ENCODE data around the gene MACROD2. TPM values are rescaled to one million over a fixed set of nuclear protein-coding genes. Genes with fewer than 3 reads are reported as not detected.

Gene MACROD2
- total RNA-seq, 1 donor from 2014 or later: 2.4 TPM

- no peaks in the 10 kb centered on the region for H3K4me1 Mint-ChIP-seq (ENCODE audit: low read depth, unreplicated experiment)
- Histone ChIP-seq H3K4me3 (ENCODE audit: insufficient read depth, low read depth, low read length) (no peak overlapping the region), H4K20me1 (ENCODE audit: insufficient read depth, low read length) (no peaks in the 10 kb centered on the region), H3K27ac (ENCODE audit: low read depth, low read length) (no peak overlapping the region), H3K27me3 (ENCODE audit: insufficient read depth, low read length) (no peaks in the 10 kb centered on the region), H3K9ac (ENCODE audit: low read length) (no peak overlapping the region), H2AFZ (ENCODE audit: low read depth, low read length) (no peak overlapping the region), H3K9me3 (ENCODE audit: insufficient read depth, low read depth, low read length) (no peaks in the 10 kb centered on the region), H3K4me1 (ENCODE audit: insufficient read depth, low read length) (no peaks in the 10 kb centered on the region), H3K79me2 (ENCODE audit: insufficient read depth, low read length) (no peaks in the 10 kb centered on the region), H3K4me2 (ENCODE audit: low read length) (no peak overlapping the region), H3K36me3 (ENCODE audit: insufficient read depth, low read length) (no peaks in the 10 kb centered on the region)
- DNase-seq (ENCODE audit: low read depth) (no peak), FAIRE-seq (no peak)
- no peaks in the 10 kb centered on the region for H3K36me3 Mint-ChIP-seq (ENCODE audit: low read depth, unreplicated experiment)
- TF ChIP-seq CTCF (IDR thresholded peaks at IDR 0.05; ENCODE audit: insufficient read depth, low read depth, low read length) (no peak), EZH2 (IDR thresholded peaks at IDR 0.05; ENCODE audit: insufficient read depth, low read length) (no peak)
- H3K4me3 Mint-ChIP-seq (ENCODE audit: unreplicated experiment): no peak overlapping the region
- H3K27me3 Mint-ChIP-seq (ENCODE audit: low read depth, unreplicated experiment): no peaks in the 10 kb centered on the region
- H3K27ac Mint-ChIP-seq (ENCODE audit: unreplicated experiment): no peak overlapping the region
- peaks cover 5% of the 10 kb centered on the region for H3K9me3 Mint-ChIP-seq (ENCODE audit: unreplicated experiment)
Measured at GRCh38 chr20:14815340-14815739, 820.0 kb downstream of the MACROD2 start.

- no peaks in the 10 kb centered on the region for H3K36me3 ChIP-seq (ENCODE audit: insufficient read depth, low read length)
- DNase-seq (ENCODE audit: low read depth): no peak
- no peaks in the 10 kb centered on the region for H3K27me3 ChIP-seq (ENCODE audit: insufficient read depth, low read length)
- no peak overlapping the region for H3K9ac ChIP-seq (ENCODE audit: low read length)
- Mint-ChIP-seq H3K4me1 (ENCODE audit: low read depth, unreplicated experiment) (no peaks in the 10 kb centered on the region), H3K27ac (ENCODE audit: unreplicated experiment) (no peak overlapping the region), H3K36me3 (ENCODE audit: low read depth, unreplicated experiment) (no peaks in the 10 kb centered on the region), H3K27me3 (ENCODE audit: low read depth, unreplicated experiment) (no peaks in the 10 kb centered on the region), H3K4me3 (ENCODE audit: unreplicated experiment) (no peak overlapping the region), H3K9me3 (ENCODE audit: unreplicated experiment) (peaks cover 2% of the 10 kb centered on the region)
- H3K4me1 ChIP-seq (ENCODE audit: insufficient read depth, low read length): no peaks in the 10 kb centered on the region
- no peaks in the 10 kb centered on the region for H3K9me3 ChIP-seq (ENCODE audit: insufficient read depth, low read depth, low read length)
- no peak overlapping the region for H3K4me3 ChIP-seq (ENCODE audit: insufficient read depth, low read depth, low read length)
- H3K4me2 ChIP-seq (ENCODE audit: low read length): no peak overlapping the region
- no peak overlapping the region for H2AFZ ChIP-seq (ENCODE audit: low read depth, low read length)
- TF ChIP-seq CTCF (IDR thresholded peaks at IDR 0.05; ENCODE audit: insufficient read depth, low read depth, low read length): no peak
- no peak for TF ChIP-seq EZH2 (IDR thresholded peaks at IDR 0.05; ENCODE audit: insufficient read depth, low read length)
- no peaks in the 10 kb centered on the region for H4K20me1 ChIP-seq (ENCODE audit: insufficient read depth, low read length)
- no peaks in the 10 kb centered on the region for H3K79me2 ChIP-seq (ENCODE audit: insufficient read depth, low read length)
- no peak for FAIRE-seq
- H3K27ac ChIP-seq (ENCODE audit: low read depth, low read length): no peak overlapping the region
Measured at GRCh38 chr20:14816471-14816870, 821.2 kb downstream of the MACROD2 start.

- no peak for DNase-seq (ENCODE audit: low read depth)
- H3K27ac Mint-ChIP-seq (ENCODE audit: unreplicated experiment): no peak overlapping the region
- TF ChIP-seq EZH2 (IDR thresholded peaks at IDR 0.05; ENCODE audit: insufficient read depth, low read length) (no peak), CTCF (IDR thresholded peaks at IDR 0.05; ENCODE audit: insufficient read depth, low read depth, low read length) (no peak)
Measured at GRCh38 chr20:14817101-14817500, 821.8 kb downstream of the MACROD2 start.

More at GRCh38 chr20:14817101-14817500, 821.8 kb downstream of the MACROD2 start:
- Histone ChIP-seq H3K4me2 (ENCODE audit: low read length) (no peak overlapping the region), H3K9ac (ENCODE audit: low read length) (no peak overlapping the region), H3K36me3 (ENCODE audit: insufficient read depth, low read length) (no peaks in the 10 kb centered on the region), H3K4me1 (ENCODE audit: insufficient read depth, low read length) (no peaks in the 10 kb centered on the region), H2AFZ (ENCODE audit: low read depth, low read length) (no peak overlapping the region), H3K27ac (ENCODE audit: low read depth, low read length) (no peak overlapping the region), H3K79me2 (ENCODE audit: insufficient read depth, low read length) (no peaks in the 10 kb centered on the region), H4K20me1 (ENCODE audit: insufficient read depth, low read length) (no peaks in the 10 kb centered on the region), H3K27me3 (ENCODE audit: insufficient read depth, low read length) (no peaks in the 10 kb centered on the region), H3K9me3 (ENCODE audit: insufficient read depth, low read depth, low read length) (no peaks in the 10 kb centered on the region), H3K4me3 (ENCODE audit: insufficient read depth, low read depth, low read length) (no peak overlapping the region)
- Mint-ChIP-seq H3K9me3 (ENCODE audit: unreplicated experiment) (peaks cover under 1% of the 10 kb centered on the region), H3K27me3 (ENCODE audit: low read depth, unreplicated experiment) (no peaks in the 10 kb centered on the region), H3K4me1 (ENCODE audit: low read depth, unreplicated experiment) (no peaks in the 10 kb centered on the region), H3K36me3 (ENCODE audit: low read depth, unreplicated experiment) (no peaks in the 10 kb centered on the region), H3K4me3 (ENCODE audit: unreplicated experiment) (no peak overlapping the region)
- FAIRE-seq: no peak
